Kidney (tissue), 14 donors: Measurements from ENCODE around the gene TRPV2. TPM values are rescaled to one million over a fixed set of nuclear protein-coding genes. Genes with fewer than 3 reads are reported as not detected.

Experiments
- DNase-seq, 5 donors: peaks; one replicate each; pipeline ENCODE4 v3.0.0-alpha.2; 2013 to 2020
- FAIRE-seq: peaks from 2 replicates; lab custom pipeline; 2012; peaks lifted over from hg19 to GRCh38; lab: Jason Lieb, UNC
- H3K27ac ChIP-seq, 2 donors: one replicate each; pipeline ENCODE4 v1.7.0; 2013; ENCODE audit warnings: low read depth in 2 of 2, low read length in 2 of 2, inconsistent platforms in 1 of 2
- H3K27me3 ChIP-seq: one replicate; pipeline ENCODE4 v1.7.1; 2013; ENCODE audit warnings: low read length, inconsistent platforms; ENCODE audit not compliant: control insufficient read depth, insufficient read depth
- H3K36me3 ChIP-seq, 3 donors: one replicate each; pipeline versions ENCODE4 v1.7.0 to v1.7.1; 2013; ENCODE audit warnings: low read length in 3 of 3, control low read depth in 1 of 3, inconsistent platforms in 1 of 3; ENCODE audit not compliant: insufficient read depth in 3 of 3, control insufficient read depth in 2 of 3
- H3K4me1 ChIP-seq, 3 donors: one replicate each; pipeline versions ENCODE4 v1.7.0 to v1.7.1; 2013; ENCODE audit warnings: low read length in 3 of 3, inconsistent platforms in 1 of 3, low read depth in 1 of 3; ENCODE audit not compliant: control insufficient read depth in 2 of 3, insufficient read depth in 2 of 3
- H3K4me3 ChIP-seq, 3 donors: one replicate each; pipeline versions ENCODE4 v1.7.0 to v1.8.1; 2013; ENCODE audit warnings: low read length in 3 of 3, control low read depth in 1 of 3, inconsistent platforms in 1 of 3
- H3K9ac ChIP-seq, 3 donors: one replicate each; pipeline versions ENCODE4 v1.7.0 to v1.7.1; 2013; ENCODE audit warnings: low read length in 3 of 3, control low read depth in 1 of 3, inconsistent platforms in 1 of 3
- H3K9me3 ChIP-seq, 3 donors: one replicate each; pipeline versions ENCODE4 v1.7.0 to v1.7.1; 2013; ENCODE audit warnings: low read length in 3 of 3, control low read depth in 1 of 3, inconsistent platforms in 1 of 3; ENCODE audit not compliant: control insufficient read depth in 2 of 3, insufficient read depth in 1 of 3
- intact Hi-C: fragments of 100-400 bp; cut with DNase I; formaldehyde crosslinking; loops from one replicate; pipeline ENCODE4 v1.11.1; 2022
- polyA plus RNA-seq: library from polyadenylated mRNA; stranded (reverse); fragments of 350-450 nt; fragmentation: Illumina TruSeq; extraction: RNeasy Lipid Tissue Mini Kit (QIAGEN cat#74804); gene quantifications from one replicate; pipeline ENCODE4 v1.2.3, GENCODE V29; 2014; ENCODE audit warnings: low read depth, low replicate concordance; ENCODE audit not compliant: insufficient read depth
- total RNA-seq: library from RNA; stranded (reverse); fragmentation: NEBNext Ultra II Directional; extraction: Animal tissue kit (Norgen Biotek cat#: 25700); gene quantifications from one replicate; pipeline ENCODE4 v1.2.1, GENCODE V29; 2021
- TF ChIP-seq, protein P1 (sequence below): IDR thresholded peaks from 3 replicates; pipeline ENCODE4 v1.5.1; 2012; ENCODE audit warnings: mild to moderate bottlenecking, moderate library complexity, borderline replicate concordance; ENCODE audit not compliant: insufficient read depth; ENCODE audit errors: extremely low read depth
- donor health status: control.
- donor health status: control.
- donor health status: control.
- donor health status: control.
- donor health status: control.
- donor health status: DM: yes; HTN: yes; CAD: no.
- donor health status: Normal renal cell carcinoma (clear cell type).

Gene TRPV2
- total and polyA plus RNA-seq, 2 donors from 2014 or later, result 8.6 to 18.2 TPM

DNA sequence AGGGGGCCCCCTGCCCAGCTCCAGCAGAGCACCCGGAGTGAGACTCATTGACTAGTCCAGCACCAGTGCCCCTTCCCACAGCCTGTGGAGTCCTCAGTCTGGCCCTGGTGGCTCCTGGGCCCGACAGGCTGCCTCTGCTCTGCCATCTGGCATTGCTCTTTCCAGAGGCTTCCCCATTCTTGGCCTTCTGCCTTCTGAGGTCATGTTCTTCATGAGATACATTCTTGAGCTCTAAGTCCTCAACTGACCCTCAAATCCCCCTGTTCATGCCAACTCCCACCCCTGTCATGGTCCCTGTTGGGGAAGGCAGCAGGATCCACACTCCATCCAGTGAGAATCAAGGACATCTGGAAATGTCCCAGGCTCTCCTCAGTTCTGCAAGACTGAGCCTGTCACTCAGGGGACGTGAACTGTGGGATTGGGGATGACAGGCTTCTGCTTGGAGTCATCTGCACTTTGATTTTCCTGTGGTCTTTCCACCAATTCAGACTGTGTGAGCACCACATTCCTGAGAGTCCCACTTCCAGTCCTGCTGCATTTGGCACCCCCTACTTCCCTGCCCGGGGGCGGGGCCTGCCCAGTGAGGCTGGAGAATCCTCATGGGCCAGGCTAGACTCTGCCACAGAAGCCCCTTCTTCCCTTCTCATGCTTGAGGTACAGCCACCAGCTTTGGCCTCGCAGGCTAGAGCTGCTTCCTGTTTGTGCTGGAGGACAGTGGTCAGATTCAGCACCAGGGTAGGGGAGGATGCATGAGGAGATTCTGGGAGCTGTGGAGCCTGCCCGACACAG is 2.7 kb downstream of the TRPV2 start:
- H3K36me3 ChIP-seq, result no peaks in the 10 kb centered on the region
- DNase-seq (no peak), FAIRE-seq (no peak)
- no peak overlapping the region for H3K27ac ChIP-seq
- H3K9me3 ChIP-seq, result no peaks in the 10 kb centered on the region
- H3K27me3 ChIP-seq, result no peaks in the 10 kb centered on the region
- no peak overlapping the region for H3K9ac ChIP-seq
- H3K4me3 ChIP-seq, result no peak overlapping the region
- peaks cover 0 to 6% (median 6%) of the 10 kb centered on the region in 3 donors for H3K4me1 ChIP-seq
- TF ChIP-seq, protein P1, sequence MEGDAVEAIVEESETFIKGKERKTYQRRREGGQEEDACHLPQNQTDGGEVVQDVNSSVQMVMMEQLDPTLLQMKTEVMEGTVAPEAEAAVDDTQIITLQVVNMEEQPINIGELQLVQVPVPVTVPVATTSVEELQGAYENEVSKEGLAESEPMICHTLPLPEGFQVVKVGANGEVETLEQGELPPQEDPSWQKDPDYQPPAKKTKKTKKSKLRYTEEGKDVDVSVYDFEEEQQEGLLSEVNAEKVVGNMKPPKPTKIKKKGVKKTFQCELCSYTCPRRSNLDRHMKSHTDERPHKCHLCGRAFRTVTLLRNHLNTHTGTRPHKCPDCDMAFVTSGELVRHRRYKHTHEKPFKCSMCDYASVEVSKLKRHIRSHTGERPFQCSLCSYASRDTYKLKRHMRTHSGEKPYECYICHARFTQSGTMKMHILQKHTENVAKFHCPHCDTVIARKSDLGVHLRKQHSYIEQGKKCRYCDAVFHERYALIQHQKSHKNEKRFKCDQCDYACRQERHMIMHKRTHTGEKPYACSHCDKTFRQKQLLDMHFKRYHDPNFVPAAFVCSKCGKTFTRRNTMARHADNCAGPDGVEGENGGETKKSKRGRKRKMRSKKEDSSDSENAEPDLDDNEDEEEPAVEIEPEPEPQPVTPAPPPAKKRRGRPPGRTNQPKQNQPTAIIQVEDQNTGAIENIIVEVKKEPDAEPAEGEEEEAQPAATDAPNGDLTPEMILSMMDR, result no peak
- intact Hi-C loops, result no loop called here

DNA sequence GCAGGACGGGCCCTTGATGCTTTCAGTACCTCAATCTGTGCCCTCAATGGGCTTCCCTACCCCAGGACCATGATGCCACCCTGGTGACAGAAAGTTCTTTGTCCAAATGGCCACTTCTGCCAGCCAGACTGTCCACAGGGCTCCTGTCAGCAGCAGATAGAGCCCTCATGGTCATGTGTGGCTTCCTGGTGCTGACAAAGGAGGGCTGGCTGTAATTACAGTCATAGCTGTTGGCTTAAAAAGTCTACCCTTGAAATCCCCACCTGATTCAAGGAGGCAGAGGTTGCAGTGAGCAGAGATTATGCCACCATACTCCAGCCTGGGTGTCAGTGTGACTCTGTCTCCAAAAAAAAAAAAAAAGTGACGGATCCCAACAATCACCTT is 3.3 kb downstream of the TRPV2 start:
- Histone ChIP-seq H3K36me3 (no peaks in the 10 kb centered on the region), H3K27ac (peak overlapping the region in 1 of 2 donors; percentile 4), H3K4me1 (peaks cover 0 to 6% (median 6%) of the 10 kb centered on the region in 3 donors), H3K9me3 (no peaks in the 10 kb centered on the region), H3K9ac (no peak overlapping the region), H3K27me3 (no peaks in the 10 kb centered on the region), H3K4me3 (no peak overlapping the region)
- intact Hi-C loops, result no loop called here
- FAIRE-seq (no peak), DNase-seq (no peak)
- TF ChIP-seq, protein P1, result no peak

DNA sequence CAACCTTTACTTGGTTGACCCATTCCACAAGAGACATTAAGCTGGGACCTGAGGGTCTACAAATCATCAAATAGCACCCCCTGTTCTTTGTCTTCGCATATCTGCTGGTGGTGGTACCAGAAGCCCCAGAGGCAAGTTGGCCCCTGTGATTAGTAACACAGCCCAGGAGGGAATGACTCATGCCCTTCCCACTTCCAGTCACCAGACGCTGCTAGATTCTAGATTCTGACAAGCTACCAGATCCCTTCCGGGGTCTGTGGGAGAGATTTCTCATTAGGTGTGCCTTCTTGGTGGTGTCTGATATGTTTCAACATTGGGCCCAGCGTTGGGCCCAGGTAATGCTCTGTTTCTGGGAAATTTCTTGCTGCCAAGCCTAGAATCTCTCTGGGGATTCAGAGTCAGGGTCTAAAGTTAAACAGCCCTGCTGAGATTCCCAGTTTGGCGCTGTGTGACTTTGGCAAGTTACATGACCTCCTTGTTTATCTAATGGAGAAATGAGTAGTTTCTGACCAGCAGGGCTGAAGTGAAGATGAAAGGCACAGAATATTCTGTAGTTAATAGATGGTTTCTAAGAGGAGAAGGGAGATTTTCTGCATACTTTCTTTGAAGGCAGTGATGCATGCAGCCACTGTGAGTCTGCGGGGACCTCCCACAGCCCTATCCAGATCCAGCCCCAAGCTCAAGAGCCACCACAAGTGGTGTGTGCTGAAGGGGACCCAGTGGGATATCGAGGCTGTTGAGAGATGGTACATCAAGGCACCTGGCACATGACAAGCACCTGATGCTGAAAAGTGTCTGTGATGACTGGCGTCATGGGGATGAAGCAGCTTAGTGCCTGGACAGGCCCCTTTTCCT is 3.9 kb downstream of the TRPV2 start:
- TF ChIP-seq, protein P1, result no peak
- H3K9ac ChIP-seq, result no peak overlapping the region
- no peaks in the 10 kb centered on the region for H3K9me3 ChIP-seq
- intact Hi-C loops, result no loop called here
- FAIRE-seq, result no peak
- no peak overlapping the region for H3K4me3 ChIP-seq
- no peaks in the 10 kb centered on the region for H3K27me3 ChIP-seq
- peaks cover 0 to 6% (median 6%) of the 10 kb centered on the region in 3 donors for H3K4me1 ChIP-seq
- peak overlapping the region; percentile 4 to 52 for H3K27ac ChIP-seq
- H3K36me3 ChIP-seq, result no peaks in the 10 kb centered on the region
- peak in 1 of 5 donors; percentile 21 for DNase-seq
